ENCODE data around the gene DAAM1. TPM values are rescaled to one million over a fixed set of nuclear protein-coding genes. Genes with fewer than 3 reads are reported as not detected.

DAAM1 gene
- total RNA-seq, 1 donor from 2014 or later: 146 TPM

DNA sequence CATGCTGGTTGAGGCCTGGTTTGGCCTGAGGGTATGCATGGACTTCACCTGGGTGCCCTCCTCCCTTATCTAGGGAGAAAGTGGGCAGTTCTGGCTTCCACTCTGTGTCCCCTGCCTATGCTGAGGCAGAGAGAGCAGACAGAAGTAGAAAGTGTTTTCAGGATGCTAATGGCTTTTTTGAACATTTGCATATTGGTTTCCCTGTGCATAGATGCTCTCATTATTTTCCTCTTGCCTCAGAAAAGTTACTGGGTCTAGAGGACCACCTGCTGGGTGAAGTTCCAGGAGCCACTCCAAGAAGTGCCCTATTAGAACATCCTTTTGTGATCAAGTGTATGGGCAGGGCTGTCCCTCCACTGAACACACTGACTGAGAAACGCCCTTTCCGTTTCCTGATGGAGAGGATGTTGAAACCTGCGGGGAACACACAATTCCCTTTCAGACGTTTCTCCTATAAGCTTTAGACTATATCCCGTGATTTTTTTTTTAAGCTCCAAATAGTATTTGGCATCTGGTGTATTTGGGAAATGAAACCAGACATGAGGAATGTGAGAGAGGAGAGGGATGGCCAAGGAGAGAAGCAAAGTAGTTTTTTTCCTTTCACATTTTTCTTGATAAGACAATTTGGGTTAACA lies 66.6 kb downstream of the DAAM1 start:
- TF ChIP-seq, protein P1, sequence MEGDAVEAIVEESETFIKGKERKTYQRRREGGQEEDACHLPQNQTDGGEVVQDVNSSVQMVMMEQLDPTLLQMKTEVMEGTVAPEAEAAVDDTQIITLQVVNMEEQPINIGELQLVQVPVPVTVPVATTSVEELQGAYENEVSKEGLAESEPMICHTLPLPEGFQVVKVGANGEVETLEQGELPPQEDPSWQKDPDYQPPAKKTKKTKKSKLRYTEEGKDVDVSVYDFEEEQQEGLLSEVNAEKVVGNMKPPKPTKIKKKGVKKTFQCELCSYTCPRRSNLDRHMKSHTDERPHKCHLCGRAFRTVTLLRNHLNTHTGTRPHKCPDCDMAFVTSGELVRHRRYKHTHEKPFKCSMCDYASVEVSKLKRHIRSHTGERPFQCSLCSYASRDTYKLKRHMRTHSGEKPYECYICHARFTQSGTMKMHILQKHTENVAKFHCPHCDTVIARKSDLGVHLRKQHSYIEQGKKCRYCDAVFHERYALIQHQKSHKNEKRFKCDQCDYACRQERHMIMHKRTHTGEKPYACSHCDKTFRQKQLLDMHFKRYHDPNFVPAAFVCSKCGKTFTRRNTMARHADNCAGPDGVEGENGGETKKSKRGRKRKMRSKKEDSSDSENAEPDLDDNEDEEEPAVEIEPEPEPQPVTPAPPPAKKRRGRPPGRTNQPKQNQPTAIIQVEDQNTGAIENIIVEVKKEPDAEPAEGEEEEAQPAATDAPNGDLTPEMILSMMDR (IDR thresholded peaks at IDR 0.05; ENCODE audit: partially characterized antibody, unreplicated experiment): no peak
- Mint-ChIP-seq H3K9me3 (ENCODE audit: unreplicated experiment) (peaks cover 2% of the 10 kb centered on the region), H3K27ac (ENCODE audit: unreplicated experiment) (no peak overlapping the region), H3K4me3 (ENCODE audit: unreplicated experiment) (no peak overlapping the region), H3K4me1 (ENCODE audit: low read depth, unreplicated experiment) (peaks cover 8% of the 10 kb centered on the region), H3K36me3 (ENCODE audit: unreplicated experiment) (no peaks in the 10 kb centered on the region), H3K27me3 (ENCODE audit: unreplicated experiment) (no peaks in the 10 kb centered on the region)
- DNase-seq: no peak

DNA sequence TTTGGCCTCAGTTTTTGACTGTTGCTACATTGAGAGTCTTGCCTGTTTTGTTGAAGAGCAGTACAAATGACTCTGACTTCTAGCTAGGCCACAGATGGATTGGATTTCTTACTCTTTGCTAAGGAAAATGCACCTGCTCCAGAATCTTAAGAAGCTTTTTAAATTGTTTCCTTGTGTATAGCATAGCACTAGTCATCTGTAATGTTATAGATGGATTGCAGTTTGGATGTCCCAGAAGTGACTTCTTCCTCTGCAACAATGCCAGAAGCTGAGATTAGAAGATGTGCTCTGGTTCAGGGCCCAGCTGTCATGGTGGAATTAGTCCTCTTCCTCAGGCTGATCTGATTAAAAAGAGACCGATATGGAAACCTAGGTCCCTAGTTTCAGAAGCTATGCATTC lies 67.9 kb downstream of the DAAM1 start:
- peaks cover 8% of the 10 kb centered on the region for H3K4me1 Mint-ChIP-seq (ENCODE audit: low read depth, unreplicated experiment)
- TF ChIP-seq, protein P1 (IDR thresholded peaks at IDR 0.05; ENCODE audit: partially characterized antibody, unreplicated experiment): no peak

DNA sequence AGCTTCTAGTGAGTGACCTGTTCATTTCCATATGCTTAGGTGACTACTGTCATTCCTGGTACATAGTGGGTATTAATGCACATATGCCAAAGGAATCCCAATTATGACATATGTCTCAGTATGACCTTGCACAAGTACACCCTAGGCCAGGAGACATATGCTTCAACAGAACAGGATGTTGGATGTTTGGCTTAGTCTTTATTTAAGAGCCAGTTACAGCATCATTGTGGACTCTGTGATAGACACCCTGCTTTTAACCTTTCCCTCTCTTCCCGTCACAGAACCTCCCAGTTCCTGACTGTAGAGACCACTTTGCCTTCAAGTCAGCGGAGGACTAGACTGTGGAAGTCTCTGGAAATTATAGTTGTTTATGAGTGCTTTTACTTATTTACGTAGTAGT lies 72.9 kb downstream of the DAAM1 start:
- Mint-ChIP-seq H3K4me3 (ENCODE audit: unreplicated experiment) (no peak overlapping the region), H3K36me3 (ENCODE audit: unreplicated experiment) (peaks cover 5% of the 10 kb centered on the region), H3K4me1 (ENCODE audit: low read depth, unreplicated experiment) (peaks cover 5% of the 10 kb centered on the region), H3K9me3 (ENCODE audit: unreplicated experiment) (peaks cover 2% of the 10 kb centered on the region), H3K27ac (ENCODE audit: unreplicated experiment) (no peak overlapping the region), H3K27me3 (ENCODE audit: unreplicated experiment) (no peaks in the 10 kb centered on the region)
- DNase-seq: no peak
- TF ChIP-seq, protein P1 (IDR thresholded peaks at IDR 0.05; ENCODE audit: partially characterized antibody, unreplicated experiment): no peak

More for the DNA sequence above, 67.9 kb downstream of the DAAM1 start:
- DNase-seq: no peak
- peaks cover 2% of the 10 kb centered on the region for H3K9me3 Mint-ChIP-seq (ENCODE audit: unreplicated experiment)
- no peak overlapping the region for H3K27ac Mint-ChIP-seq (ENCODE audit: unreplicated experiment)
- no peaks in the 10 kb centered on the region for H3K27me3 Mint-ChIP-seq (ENCODE audit: unreplicated experiment)
- no peaks in the 10 kb centered on the region for H3K36me3 Mint-ChIP-seq (ENCODE audit: unreplicated experiment)
- no peak overlapping the region for H3K4me3 Mint-ChIP-seq (ENCODE audit: unreplicated experiment)

DNA sequence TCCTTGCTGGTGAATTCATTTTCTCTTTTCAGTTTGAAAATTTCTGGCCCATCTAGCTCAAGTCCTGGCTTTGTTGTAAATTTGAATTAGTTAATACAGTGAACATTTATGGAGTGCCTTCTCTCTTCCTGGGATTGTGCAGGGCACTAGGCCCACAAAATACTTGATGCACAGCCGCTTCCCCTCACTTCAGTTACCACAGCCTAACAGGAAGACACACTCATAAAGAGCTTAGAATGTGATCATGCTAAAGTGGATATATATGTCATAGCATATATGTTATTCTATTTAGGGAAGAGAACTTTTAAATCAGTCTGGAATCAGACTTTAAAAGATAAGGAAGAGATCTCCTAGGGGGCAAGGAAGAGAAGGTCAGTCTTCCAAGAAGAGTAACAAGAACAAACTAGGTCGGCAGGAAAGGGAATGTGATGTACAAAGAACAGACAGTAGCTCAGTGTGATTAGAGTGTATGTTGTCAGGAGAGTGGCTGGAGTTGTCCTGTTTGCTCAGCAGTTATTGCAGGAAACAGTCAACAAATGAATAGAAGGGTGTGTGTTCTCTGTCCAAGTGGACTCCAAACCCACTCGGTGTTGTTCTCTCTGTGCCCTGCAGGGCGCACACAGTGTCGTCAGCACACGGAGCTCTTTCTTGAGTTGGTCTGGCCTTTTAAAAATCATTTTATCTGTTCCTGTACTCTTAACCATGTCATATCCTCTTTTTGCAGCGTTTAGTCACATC lies 74.4 kb downstream of the DAAM1 start:
- no peak overlapping the region for H3K4me3 Mint-ChIP-seq (ENCODE audit: unreplicated experiment)
- peaks cover 5% of the 10 kb centered on the region for H3K36me3 Mint-ChIP-seq (ENCODE audit: unreplicated experiment)
- no peak overlapping the region for H3K27ac Mint-ChIP-seq (ENCODE audit: unreplicated experiment)
- peaks cover 5% of the 10 kb centered on the region for H3K4me1 Mint-ChIP-seq (ENCODE audit: low read depth, unreplicated experiment)
- no peak for DNase-seq
- no peaks in the 10 kb centered on the region for H3K27me3 Mint-ChIP-seq (ENCODE audit: unreplicated experiment)
- TF ChIP-seq, protein P1 (IDR thresholded peaks at IDR 0.05; ENCODE audit: partially characterized antibody, unreplicated experiment): peak; percentile 23
- H3K9me3 Mint-ChIP-seq (ENCODE audit: unreplicated experiment): no peaks in the 10 kb centered on the region

DNA sequence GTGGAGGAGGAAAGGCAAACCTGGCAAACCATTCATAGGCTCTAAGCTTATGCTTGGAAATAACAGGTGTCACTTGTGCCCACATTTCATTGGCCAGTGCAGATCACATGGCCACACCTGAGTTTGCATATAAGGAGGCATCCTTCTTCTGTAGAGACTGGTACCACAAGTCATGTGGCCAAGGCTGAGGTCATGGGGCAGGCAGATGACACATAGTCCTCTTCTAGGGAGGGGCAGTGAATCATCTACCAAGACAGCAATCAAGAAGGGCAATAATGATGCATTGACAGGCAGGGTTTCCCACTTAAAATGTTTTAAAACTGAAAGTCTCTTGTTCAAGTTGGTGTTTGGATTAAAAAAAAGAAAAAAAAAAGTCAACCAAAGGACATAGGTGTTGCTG lies 77.3 kb downstream of the DAAM1 start:
- DNase-seq: no peak
- Mint-ChIP-seq H3K36me3 (ENCODE audit: unreplicated experiment) (peaks cover 5% of the 10 kb centered on the region), H3K4me3 (ENCODE audit: unreplicated experiment) (no peak overlapping the region)

More for the DNA sequence above, 77.3 kb downstream of the DAAM1 start:
- no peaks in the 10 kb centered on the region for H3K27me3 Mint-ChIP-seq (ENCODE audit: unreplicated experiment)
- H3K4me1 Mint-ChIP-seq (ENCODE audit: low read depth, unreplicated experiment): peaks cover 12% of the 10 kb centered on the region
- TF ChIP-seq, protein P1 (IDR thresholded peaks at IDR 0.05; ENCODE audit: partially characterized antibody, unreplicated experiment): no peak
- peaks cover 2% of the 10 kb centered on the region for H3K9me3 Mint-ChIP-seq (ENCODE audit: unreplicated experiment)
- H3K27ac Mint-ChIP-seq (ENCODE audit: unreplicated experiment): no peak overlapping the region

Measured in glutamatergic neuron (in vitro differentiated cells).